ENCODE results near the gene HPS5. TPM values are rescaled to one million over a fixed set of nuclear protein-coding genes. Genes with fewer than 3 reads are reported as not detected.
A peak's percentile ranks its signal among the peaks of the same experiment; 100 is the strongest.
"Not testable (repeated sequence)": the region's sequence is repeated elsewhere in the genome, so short reads cannot be mapped to it uniquely, and the experiment has no call there.

Gene HPS5
- total and polyA plus RNA-seq, 8 donors: 5.2 to 61.3 (median 7.1) TPM

DNA sequence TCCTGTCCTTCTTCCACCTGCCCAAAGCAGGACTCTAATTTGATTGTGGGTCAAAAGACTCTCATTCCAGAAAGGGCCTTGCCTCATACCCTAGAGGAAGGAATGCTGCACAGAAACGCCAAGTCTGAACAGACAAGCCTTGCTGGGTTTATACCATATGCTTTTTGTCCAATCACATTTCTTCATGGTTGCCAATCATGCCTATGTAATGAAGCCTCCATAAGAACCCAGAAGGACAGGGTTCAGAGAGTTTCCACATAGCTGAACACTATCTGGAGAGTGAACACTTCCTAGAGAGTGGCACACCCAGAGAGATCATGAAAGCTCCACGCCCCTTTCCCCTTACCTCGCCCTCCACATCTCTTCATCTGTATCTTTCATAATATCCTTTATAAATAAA, 68.7 kb downstream of the HPS5 start:
- Histone ChIP-seq H3K9me3 (no peaks in the 10 kb centered on the region), H3K36me3 (no peaks in the 10 kb centered on the region), H3K27me3 (no peaks in the 10 kb centered on the region), H3K4me3 (no peak overlapping the region), H3K27ac (no peak overlapping the region), H3K4me1 (no peaks in the 10 kb centered on the region)
- no peak for TF ChIP-seq CTCF (IDR thresholded peaks at IDR 0.05)
- TF ChIP-seq EP300 (IDR thresholded peaks at IDR 0.05): no peak
- no peak for TF ChIP-seq POLR2A (IDR thresholded peaks at IDR 0.05)
- TF ChIP-seq POLR2AphosphoS5 (IDR thresholded peaks at IDR 0.05): no peak
- 65 to 90% (median 72%) methylated on average over 3 of the region's 3 CpGs for WGBS, 5 donors
- intact Hi-C loops (cut with DNase I; ENCODE audit: low total_unique reads): no loop called here
- no peak for DNase-seq

DNA sequence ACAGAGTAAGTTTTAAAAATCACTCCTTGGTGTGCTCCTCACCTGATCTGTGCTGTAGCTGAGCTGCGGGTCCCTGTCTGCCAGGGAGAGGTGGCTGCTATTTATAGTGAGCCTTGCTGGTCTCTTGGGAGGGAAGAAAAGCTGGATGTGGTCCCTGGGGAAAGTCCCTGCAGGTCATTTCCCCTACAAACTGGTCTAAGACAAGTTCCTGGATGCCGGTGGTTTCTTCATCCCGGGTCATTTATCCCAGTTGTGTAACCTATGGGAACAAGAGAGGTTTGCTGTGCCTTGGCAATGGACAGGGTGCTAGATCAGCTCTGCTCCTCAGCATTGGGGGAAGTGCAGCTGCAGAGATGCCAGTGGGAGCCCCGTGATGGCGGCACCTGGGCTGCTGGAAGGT, 73.4 kb downstream of the HPS5 start, which contains the start of gene SAA2:
SAA2 (minus strand) TSS at position 108 of the 400 bp plus-strand sequence. CDS start 657 bp downstream, outside the sequence.
- intact Hi-C loops (cut with DNase I; ENCODE audit: low total_unique reads): no loop called here
- 66 to 77% (median 67%) methylated on average over 5 of the region's 5 CpGs for WGBS, 5 donors
- H3K4me3 ChIP-seq: no peak within 1 kb of the TSS
- H3K9me3 ChIP-seq: no peaks in the 10 kb centered on the region
- no peak for DNase-seq
- H3K4me1 ChIP-seq: peaks cover 0 to 4% (median 0%) of the 10 kb centered on the region in 4 donors
- TF ChIP-seq POLR2AphosphoS5 (IDR thresholded peaks at IDR 0.05): no peak
- no peak for TF ChIP-seq CTCF (IDR thresholded peaks at IDR 0.05)
- no peak for TF ChIP-seq POLR2A (IDR thresholded peaks at IDR 0.05)
- TF ChIP-seq EP300 (IDR thresholded peaks at IDR 0.05): no peak
- no peaks in the 10 kb centered on the region for H3K36me3 ChIP-seq
- no peak within 1 kb of the TSS for H3K27ac ChIP-seq
- H3K27me3 ChIP-seq: no peaks in the 10 kb centered on the region

DNA sequence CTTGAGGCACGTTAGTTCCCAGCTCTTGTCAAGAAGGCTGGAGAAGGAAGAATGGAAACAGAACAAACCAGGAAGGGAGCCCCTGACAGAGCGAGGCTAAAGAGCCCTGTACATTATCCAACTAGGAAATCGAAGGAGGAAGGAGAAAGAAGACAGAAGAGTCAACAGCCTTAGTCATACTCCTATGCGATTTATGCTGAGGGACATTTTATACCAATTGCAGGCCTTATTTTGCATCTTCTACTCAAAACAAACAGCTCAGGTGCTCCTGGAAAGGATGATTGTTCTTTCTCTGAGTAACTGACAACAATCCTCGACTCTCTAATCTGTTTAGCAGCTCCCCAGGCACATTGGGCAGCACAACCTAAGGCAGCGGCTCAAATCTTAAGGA, 74.8 kb downstream of the HPS5 start:
- H3K4me3 ChIP-seq; DNase-seq; H3K36me3 ChIP-seq; intact Hi-C loops (cut with DNase I; ENCODE audit: low total_unique reads); H3K27me3 ChIP-seq; H3K9me3 ChIP-seq; H3K4me1 ChIP-seq: not testable (repeated sequence)
- 43 to 74% (median 50%) methylated on average over 2 to 4 of the region's 6 CpGs for WGBS, 5 donors
- peak overlapping the region in 2 of 5 donors; percentile 7 to 62 for H3K27ac ChIP-seq

- H3K4me3 ChIP-seq; H3K36me3 ChIP-seq; intact Hi-C loops (cut with DNase I; ENCODE audit: low total_unique reads); H3K27me3 ChIP-seq; H3K4me1 ChIP-seq; DNase-seq; H3K9me3 ChIP-seq: not testable (repeated sequence)
- peak overlapping the region in 2 of 5 donors; percentile 7 to 62 for H3K27ac ChIP-seq
- WGBS, 5 donors: 59 to 67% (median 64%) methylated on average over 8 to 11 of the region's 11 CpGs
These were observed 75.4 kb downstream of the HPS5 start for GRCh38 chr11:18246379-18247190.

DNA sequence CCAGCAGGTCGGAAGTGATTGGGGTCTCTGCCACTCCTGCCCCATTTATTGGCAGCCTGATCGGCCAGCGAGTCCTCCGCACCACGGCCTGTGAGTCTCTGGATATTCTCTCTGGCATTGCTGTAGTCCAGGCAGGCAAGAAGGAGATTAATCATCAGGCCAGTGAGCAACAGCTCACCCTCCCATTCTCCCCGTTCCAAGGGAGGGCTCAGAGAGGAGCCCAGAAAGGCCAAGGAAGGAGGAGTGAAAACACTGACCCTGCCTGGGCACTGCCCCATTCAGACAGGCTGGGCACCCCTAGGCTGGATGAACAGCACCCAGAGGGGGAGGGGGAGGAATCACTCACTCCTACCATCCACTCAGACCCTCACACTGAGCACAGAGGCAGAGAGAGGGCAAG, 76.5 kb downstream of the HPS5 start:
- H3K27ac ChIP-seq: no peak overlapping the region
- intact Hi-C loops (cut with DNase I; ENCODE audit: low total_unique reads): no loop called here
- DNase-seq: no peak
- no peaks in the 10 kb centered on the region for H3K9me3 ChIP-seq
- TF ChIP-seq CTCF (IDR thresholded peaks at IDR 0.05): no peak
- TF ChIP-seq POLR2A (IDR thresholded peaks at IDR 0.05): no peak
- no peak for TF ChIP-seq EP300 (IDR thresholded peaks at IDR 0.05)
- TF ChIP-seq POLR2AphosphoS5 (IDR thresholded peaks at IDR 0.05): no peak
- no peak overlapping the region for H3K4me3 ChIP-seq
- peaks cover 0 to 4% (median 0%) of the 10 kb centered on the region in 4 donors for H3K4me1 ChIP-seq
- WGBS, 5 donors: 53 to 71% (median 62%) methylated on average over 1 to 6 of the region's 6 CpGs
- H3K27me3 ChIP-seq: no peaks in the 10 kb centered on the region
- H3K36me3 ChIP-seq: no peaks in the 10 kb centered on the region

Measured in stomach (tissue), 9 donors.